ENCODE results near the gene PTX4.

PTX4 gene

GRCh38 chr16:1519831-1520230, 31.1 kb upstream of the PTX4 start:
- Histone ChIP-seq H3K4me2 (ENCODE audit: low read depth, low read length, poor library complexity, severe bottlenecking) (no peak overlapping the region), H2AFZ (ENCODE audit: low read length) (no peak overlapping the region), H3K36me3 (ENCODE audit: insufficient read depth, low read length) (no peaks in the 10 kb centered on the region), H3K4me3 (ENCODE audit: low read length, poor library complexity, severe bottlenecking) (no peak overlapping the region), H3K9me3 (ENCODE audit: insufficient read depth, low read depth, low read length) (no peaks in the 10 kb centered on the region), H3K4me1 (ENCODE audit: insufficient read depth, low read length, poor library complexity, severe bottlenecking) (no peaks in the 10 kb centered on the region), H3K9ac (ENCODE audit: low read depth, low read length, poor library complexity, severe bottlenecking) (no peak overlapping the region), H3F3A (ENCODE audit: low read depth) (no peaks in the 10 kb centered on the region), H3K9me2 (replicated peaks; ENCODE audit: low read depth, low read length) (no peaks in the 10 kb centered on the region), H3K27me3 (ENCODE audit: insufficient read depth, low read length, poor library complexity, severe bottlenecking) (no peaks in the 10 kb centered on the region), H4K20me1 (ENCODE audit: insufficient read depth, low read length, poor library complexity, severe bottlenecking) (no peaks in the 10 kb centered on the region), H3K79me2 (ENCODE audit: insufficient read depth, low read length) (no peaks in the 10 kb centered on the region)
- TF ChIP-seq CTCF (conservative IDR thresholded peaks at IDR 0.05; ENCODE audit: low read length), result no peak
- no peak for TF ChIP-seq EZH2phosphoT487 (IDR thresholded peaks at IDR 0.05; ENCODE audit: borderline replicate concordance)

- H3K4me1 ChIP-seq (ENCODE audit: insufficient read depth, low read length, poor library complexity, severe bottlenecking), result no peaks in the 10 kb centered on the region
- H3K4me2 ChIP-seq (ENCODE audit: low read depth, low read length, poor library complexity, severe bottlenecking), result no peak overlapping the region
- H2AFZ ChIP-seq (ENCODE audit: low read length), result no peak overlapping the region
- no peaks in the 10 kb centered on the region for H3K36me3 ChIP-seq (ENCODE audit: insufficient read depth, low read length)
- H3K27me3 ChIP-seq (ENCODE audit: insufficient read depth, low read length, poor library complexity, severe bottlenecking), result no peaks in the 10 kb centered on the region
- no peaks in the 10 kb centered on the region for H4K20me1 ChIP-seq (ENCODE audit: insufficient read depth, low read length, poor library complexity, severe bottlenecking)
- TF ChIP-seq EZH2phosphoT487 (IDR thresholded peaks at IDR 0.05; ENCODE audit: borderline replicate concordance) (no peak), CTCF (conservative IDR thresholded peaks at IDR 0.05; ENCODE audit: low read length) (no peak)
- no peaks in the 10 kb centered on the region for H3K9me3 ChIP-seq (ENCODE audit: insufficient read depth, low read depth, low read length)
- no peak overlapping the region for H3K4me3 ChIP-seq (ENCODE audit: low read length, poor library complexity, severe bottlenecking)
- no peak overlapping the region for H3K9ac ChIP-seq (ENCODE audit: low read depth, low read length, poor library complexity, severe bottlenecking)
- H3K9me2 ChIP-seq (replicated peaks; ENCODE audit: low read depth, low read length), result no peaks in the 10 kb centered on the region
- H3K79me2 ChIP-seq (ENCODE audit: insufficient read depth, low read length), result no peaks in the 10 kb centered on the region
- no peaks in the 10 kb centered on the region for H3F3A ChIP-seq (ENCODE audit: low read depth)
Observed at GRCh38 chr16:1518626-1519135, 29.9 kb upstream of the PTX4 start.

- no peak overlapping the region for H3K9ac ChIP-seq (ENCODE audit: low read depth, low read length, poor library complexity, severe bottlenecking)
- no peak overlapping the region for H3K4me3 ChIP-seq (ENCODE audit: low read length, poor library complexity, severe bottlenecking)
- H3K9me3 ChIP-seq (ENCODE audit: insufficient read depth, low read depth, low read length), result no peaks in the 10 kb centered on the region
- H3K36me3 ChIP-seq (ENCODE audit: insufficient read depth, low read length), result no peaks in the 10 kb centered on the region
- TF ChIP-seq CTCF (conservative IDR thresholded peaks at IDR 0.05; ENCODE audit: low read length) (no peak), EZH2phosphoT487 (IDR thresholded peaks at IDR 0.05; ENCODE audit: borderline replicate concordance) (no peak)
- no peaks in the 10 kb centered on the region for H3K9me2 ChIP-seq (replicated peaks; ENCODE audit: low read depth, low read length)
- no peak overlapping the region for H3K4me2 ChIP-seq (ENCODE audit: low read depth, low read length, poor library complexity, severe bottlenecking)
- no peaks in the 10 kb centered on the region for H3F3A ChIP-seq (ENCODE audit: low read depth)
- no peaks in the 10 kb centered on the region for H3K4me1 ChIP-seq (ENCODE audit: insufficient read depth, low read length, poor library complexity, severe bottlenecking)
- no peaks in the 10 kb centered on the region for H4K20me1 ChIP-seq (ENCODE audit: insufficient read depth, low read length, poor library complexity, severe bottlenecking)
- no peaks in the 10 kb centered on the region for H3K79me2 ChIP-seq (ENCODE audit: insufficient read depth, low read length)
- no peaks in the 10 kb centered on the region for H3K27me3 ChIP-seq (ENCODE audit: insufficient read depth, low read length, poor library complexity, severe bottlenecking)
- no peak overlapping the region for H2AFZ ChIP-seq (ENCODE audit: low read length)
Observed at GRCh38 chr16:1514507-1514906, 25.8 kb upstream of the PTX4 start.
